Glutamatergic neuron (in vitro differentiated cells): ENCODE data around the gene ITSN1. TPM values are rescaled to one million over a fixed set of nuclear protein-coding genes. Genes with fewer than 3 reads are reported as not detected.

Experiments used
- DNase-seq: peaks from one replicate; pipeline ENCODE4 v3.0.0; 2022
- H3K27ac Mint-ChIP-seq: one replicate; pipeline ENCODE4 v1.8.0; 2020; ENCODE audit warnings: mild to moderate bottlenecking, mixed read lengths, inconsistent platforms; ENCODE audit not compliant: unreplicated experiment
- H3K27me3 Mint-ChIP-seq: one replicate; pipeline ENCODE4 v1.8.0; 2020; ENCODE audit warnings: mild to moderate bottlenecking, moderate library complexity, mixed read lengths, inconsistent platforms; ENCODE audit not compliant: unreplicated experiment
- H3K36me3 Mint-ChIP-seq: one replicate; pipeline ENCODE4 v1.8.0; 2020; ENCODE audit warnings: mild to moderate bottlenecking, mixed read lengths, inconsistent platforms; ENCODE audit not compliant: unreplicated experiment
- H3K4me1 Mint-ChIP-seq: one replicate; pipeline ENCODE4 v1.8.0; 2020; ENCODE audit warnings: mild to moderate bottlenecking, low read depth, mixed read lengths, inconsistent platforms; ENCODE audit not compliant: unreplicated experiment
- H3K4me3 Mint-ChIP-seq: one replicate; pipeline ENCODE4 v1.8.0; 2020; ENCODE audit warnings: mild to moderate bottlenecking, mixed read lengths, inconsistent platforms; ENCODE audit not compliant: unreplicated experiment
- H3K9me3 Mint-ChIP-seq: one replicate; pipeline ENCODE4 v1.8.0; 2020; ENCODE audit warnings: mild to moderate bottlenecking, moderate library complexity, mixed read lengths, inconsistent platforms; ENCODE audit not compliant: unreplicated experiment
- CTCF ChIP-seq: fragments of 200-600 bp; sonication (generic); IDR thresholded peaks from one replicate; pipeline ENCODE4 v1.5.0; 2021; ENCODE audit not compliant: partially characterized antibody, unreplicated experiment
- total RNA-seq: library from RNA; stranded (reverse); fragmentation: NEBNext Ultra II Directional; extraction: Animal tissue kit (Norgen Biotek cat#: 25700); gene quantifications from one replicate; pipeline ENCODE4 v1.2.1, GENCODE V29; 2021; ENCODE audit not compliant: unreplicated experiment

Gene ITSN1
- total RNA-seq, 1 donor from 2014 or later, result 89.1 TPM

GRCh38 chr21:33767236-33767635 lies 124.9 kb downstream of the ITSN1 start:
- no peak for TF ChIP-seq CTCF
- Mint-ChIP-seq H3K4me1 (peaks cover 6% of the 10 kb centered on the region), H3K4me3 (no peak overlapping the region), H3K27me3 (peaks cover 4% of the 10 kb centered on the region), H3K27ac (no peak overlapping the region), H3K9me3 (peaks cover 2% of the 10 kb centered on the region), H3K36me3 (peaks cover 21% of the 10 kb centered on the region)
- DNase-seq, result no peak

GRCh38 chr21:33767960-33768359 lies 125.7 kb downstream of the ITSN1 start:
- DNase-seq, result no peak
- Mint-ChIP-seq H3K4me1 (peaks cover 6% of the 10 kb centered on the region), H3K27ac (no peak overlapping the region), H3K36me3 (peaks cover 24% of the 10 kb centered on the region), H3K4me3 (no peak overlapping the region), H3K9me3 (peaks cover 2% of the 10 kb centered on the region), H3K27me3 (peaks cover 4% of the 10 kb centered on the region)
- TF ChIP-seq CTCF, result no peak

- no peak for DNase-seq
- peaks cover 4% of the 10 kb centered on the region for H3K27me3 Mint-ChIP-seq
- H3K9me3 Mint-ChIP-seq, result peaks cover 2% of the 10 kb centered on the region
- H3K36me3 Mint-ChIP-seq, result peaks cover 24% of the 10 kb centered on the region
- no peak for TF ChIP-seq CTCF
- H3K27ac Mint-ChIP-seq, result no peak overlapping the region
- no peak overlapping the region for H3K4me3 Mint-ChIP-seq
- no peaks in the 10 kb centered on the region for H3K4me1 Mint-ChIP-seq
Observed at GRCh38 chr21:33769057-33769456, 126.8 kb downstream of the ITSN1 start.

GRCh38 chr21:33770542-33770941 lies 128.2 kb downstream of the ITSN1 start:
- DNase-seq, result no peak
- H3K9me3 Mint-ChIP-seq, result peaks cover 4% of the 10 kb centered on the region
- H3K27ac Mint-ChIP-seq, result no peak overlapping the region
- no peaks in the 10 kb centered on the region for H3K4me1 Mint-ChIP-seq
- peaks cover 2% of the 10 kb centered on the region for H3K27me3 Mint-ChIP-seq
- TF ChIP-seq CTCF, result no peak
- peaks cover 28% of the 10 kb centered on the region for H3K36me3 Mint-ChIP-seq
- H3K4me3 Mint-ChIP-seq, result no peak overlapping the region

- TF ChIP-seq CTCF, result no peak
- Mint-ChIP-seq H3K36me3 (peaks cover 22% of the 10 kb centered on the region), H3K4me1 (no peaks in the 10 kb centered on the region), H3K9me3 (peaks cover 4% of the 10 kb centered on the region), H3K27me3 (peaks cover 2% of the 10 kb centered on the region), H3K4me3 (no peak overlapping the region), H3K27ac (no peak overlapping the region)
- no peak for DNase-seq
Observed at GRCh38 chr21:33771976-33772375, 129.7 kb downstream of the ITSN1 start.
